Measurements from ENCODE around the gene OPCML. TPM values are rescaled to one million over a fixed set of nuclear protein-coding genes. Genes with fewer than 3 reads are reported as not detected.

Gene OPCML
- polyA plus RNA-seq, 1 donor from 2014 or later: 11.6 TPM

- no peaks in the 10 kb centered on the region for H3K36me3 ChIP-seq (ENCODE audit: insufficient read depth, low read length)
- H3K27ac ChIP-seq (ENCODE audit: low read length): no peak overlapping the region
- TF ChIP-seq, protein P1, sequence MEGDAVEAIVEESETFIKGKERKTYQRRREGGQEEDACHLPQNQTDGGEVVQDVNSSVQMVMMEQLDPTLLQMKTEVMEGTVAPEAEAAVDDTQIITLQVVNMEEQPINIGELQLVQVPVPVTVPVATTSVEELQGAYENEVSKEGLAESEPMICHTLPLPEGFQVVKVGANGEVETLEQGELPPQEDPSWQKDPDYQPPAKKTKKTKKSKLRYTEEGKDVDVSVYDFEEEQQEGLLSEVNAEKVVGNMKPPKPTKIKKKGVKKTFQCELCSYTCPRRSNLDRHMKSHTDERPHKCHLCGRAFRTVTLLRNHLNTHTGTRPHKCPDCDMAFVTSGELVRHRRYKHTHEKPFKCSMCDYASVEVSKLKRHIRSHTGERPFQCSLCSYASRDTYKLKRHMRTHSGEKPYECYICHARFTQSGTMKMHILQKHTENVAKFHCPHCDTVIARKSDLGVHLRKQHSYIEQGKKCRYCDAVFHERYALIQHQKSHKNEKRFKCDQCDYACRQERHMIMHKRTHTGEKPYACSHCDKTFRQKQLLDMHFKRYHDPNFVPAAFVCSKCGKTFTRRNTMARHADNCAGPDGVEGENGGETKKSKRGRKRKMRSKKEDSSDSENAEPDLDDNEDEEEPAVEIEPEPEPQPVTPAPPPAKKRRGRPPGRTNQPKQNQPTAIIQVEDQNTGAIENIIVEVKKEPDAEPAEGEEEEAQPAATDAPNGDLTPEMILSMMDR (IDR thresholded peaks at IDR 0.05; ENCODE audit: poor library complexity, severe bottlenecking): no peak
- no peak for TF ChIP-seq POLR2AphosphoS5 (IDR thresholded peaks at IDR 0.05)
- no peak for TF ChIP-seq EZH2 (IDR thresholded peaks at IDR 0.05; ENCODE audit: borderline replicate concordance, insufficient read depth, low read length, poor library complexity, severe bottlenecking)
- TF ChIP-seq, protein P2, sequence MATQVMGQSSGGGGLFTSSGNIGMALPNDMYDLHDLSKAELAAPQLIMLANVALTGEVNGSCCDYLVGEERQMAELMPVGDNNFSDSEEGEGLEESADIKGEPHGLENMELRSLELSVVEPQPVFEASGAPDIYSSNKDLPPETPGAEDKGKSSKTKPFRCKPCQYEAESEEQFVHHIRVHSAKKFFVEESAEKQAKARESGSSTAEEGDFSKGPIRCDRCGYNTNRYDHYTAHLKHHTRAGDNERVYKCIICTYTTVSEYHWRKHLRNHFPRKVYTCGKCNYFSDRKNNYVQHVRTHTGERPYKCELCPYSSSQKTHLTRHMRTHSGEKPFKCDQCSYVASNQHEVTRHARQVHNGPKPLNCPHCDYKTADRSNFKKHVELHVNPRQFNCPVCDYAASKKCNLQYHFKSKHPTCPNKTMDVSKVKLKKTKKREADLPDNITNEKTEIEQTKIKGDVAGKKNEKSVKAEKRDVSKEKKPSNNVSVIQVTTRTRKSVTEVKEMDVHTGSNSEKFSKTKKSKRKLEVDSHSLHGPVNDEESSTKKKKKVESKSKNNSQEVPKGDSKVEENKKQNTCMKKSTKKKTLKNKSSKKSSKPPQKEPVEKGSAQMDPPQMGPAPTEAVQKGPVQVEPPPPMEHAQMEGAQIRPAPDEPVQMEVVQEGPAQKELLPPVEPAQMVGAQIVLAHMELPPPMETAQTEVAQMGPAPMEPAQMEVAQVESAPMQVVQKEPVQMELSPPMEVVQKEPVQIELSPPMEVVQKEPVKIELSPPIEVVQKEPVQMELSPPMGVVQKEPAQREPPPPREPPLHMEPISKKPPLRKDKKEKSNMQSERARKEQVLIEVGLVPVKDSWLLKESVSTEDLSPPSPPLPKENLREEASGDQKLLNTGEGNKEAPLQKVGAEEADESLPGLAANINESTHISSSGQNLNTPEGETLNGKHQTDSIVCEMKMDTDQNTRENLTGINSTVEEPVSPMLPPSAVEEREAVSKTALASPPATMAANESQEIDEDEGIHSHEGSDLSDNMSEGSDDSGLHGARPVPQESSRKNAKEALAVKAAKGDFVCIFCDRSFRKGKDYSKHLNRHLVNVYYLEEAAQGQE (IDR thresholded peaks at IDR 0.05; ENCODE audit: borderline replicate concordance): no peak
- no peak for TF ChIP-seq TAF1 (IDR thresholded peaks at IDR 0.05; ENCODE audit: low read depth)
- no peak for TF ChIP-seq MXI1 (conservative IDR thresholded peaks at IDR 0.05; ENCODE audit: poor library complexity, severe bottlenecking)
- TF ChIP-seq RAD21 (conservative IDR thresholded peaks at IDR 0.05): no peak
- no peak for TF ChIP-seq EP300 (conservative IDR thresholded peaks at IDR 0.05; ENCODE audit: poor library complexity, severe bottlenecking)
- TF ChIP-seq SMC3 (conservative IDR thresholded peaks at IDR 0.05; ENCODE audit: poor library complexity): no peak
Measured at GRCh38 chr11:133323354-133323753, 208.9 kb downstream of the OPCML start.

GRCh38 chr11:133318221-133318620, 214.1 kb downstream of the OPCML start:
- Histone ChIP-seq H3K9me2 (ENCODE audit: insufficient read depth, low read length) (no peaks in the 10 kb centered on the region), H3K79me2 (replicated peaks; ENCODE audit: insufficient read depth, low read length) (no peaks in the 10 kb centered on the region), H3K4me2 (ENCODE audit: low read length) (no peak overlapping the region), H2AFZ (ENCODE audit: low read depth, low read length) (no peak overlapping the region), H3K36me3 (ENCODE audit: insufficient read depth, low read length) (no peaks in the 10 kb centered on the region), H3K9ac (ENCODE audit: low read length) (no peak overlapping the region), H3K4me3 (ENCODE audit: low read length) (no peak overlapping the region), H3F3A (ENCODE audit: insufficient read depth, low read length, poor library complexity, severe bottlenecking) (no peaks in the 10 kb centered on the region), H4K20me1 (ENCODE audit: insufficient read depth) (no peaks in the 10 kb centered on the region), H3K9me3 (ENCODE audit: low read length) (no peaks in the 10 kb centered on the region), H3K27ac (ENCODE audit: low read length) (no peak overlapping the region), H3K27me3 (ENCODE audit: insufficient read depth, low read depth, low read length) (no peaks in the 10 kb centered on the region)
- TF ChIP-seq POLR2AphosphoS5 (IDR thresholded peaks at IDR 0.05) (no peak), EP300 (conservative IDR thresholded peaks at IDR 0.05; ENCODE audit: poor library complexity, severe bottlenecking) (no peak), EZH2 (IDR thresholded peaks at IDR 0.05; ENCODE audit: borderline replicate concordance, insufficient read depth, low read length, poor library complexity, severe bottlenecking) (no peak)

More at GRCh38 chr11:133323354-133323753, 208.9 kb downstream of the OPCML start:
- H3K27me3 ChIP-seq (ENCODE audit: insufficient read depth, low read depth, low read length): no peaks in the 10 kb centered on the region
- no peaks in the 10 kb centered on the region for H4K20me1 ChIP-seq (ENCODE audit: insufficient read depth)
- H3F3A ChIP-seq (ENCODE audit: insufficient read depth, low read length, poor library complexity, severe bottlenecking): no peaks in the 10 kb centered on the region
- H3K9me2 ChIP-seq (ENCODE audit: insufficient read depth, low read length): no peaks in the 10 kb centered on the region
- H3K9ac ChIP-seq (ENCODE audit: low read length): no peak overlapping the region
- no peaks in the 10 kb centered on the region for H3K9me3 ChIP-seq (ENCODE audit: low read length)
- no peaks in the 10 kb centered on the region for H3K79me2 ChIP-seq (replicated peaks; ENCODE audit: insufficient read depth, low read length)
- no peak overlapping the region for H2AFZ ChIP-seq (ENCODE audit: low read depth, low read length)
- H3K4me3 ChIP-seq (ENCODE audit: low read length): no peak overlapping the region
- H3K4me2 ChIP-seq (ENCODE audit: low read length): no peak overlapping the region
